Testis (tissue), 2 donors: ENCODE measurements around the gene SEMA3E.
"Not testable (repeated sequence)": the region's sequence is repeated elsewhere in the genome, so short reads cannot be mapped to it uniquely, and the experiment has no call there.

ENCODE experiments used
- CTCF ChIP-seq, 3 experiments: fragments of 450-650 bp in 2 of 3; fragments of 200-600 bp in 1 of 3; sonication (generic) in 1 of 3; IDR thresholded peaks; one replicate each; pipeline ENCODE4 v1.5.1; 2016 to 2019; ENCODE audit warnings: antibody characterized with exemption in 3 of 3, mild to moderate bottlenecking in 2 of 3, moderate library complexity in 1 of 3
- POLR2A ChIP-seq: fragments of 450-650 bp; IDR thresholded peaks from one replicate; pipeline ENCODE4 v1.6.1; 2017; ENCODE audit warnings: antibody characterized with exemption, mild to moderate bottlenecking, moderate library complexity

GRCh38 chr7:83673291-83673690 lies 24.4 kb upstream of the SEMA3E start:
- not testable (repeated sequence) for TF ChIP-seq CTCF (IDR thresholded peaks at IDR 0.05); POLR2A
